ENCODE results near the gene TLR7.

DNA sequence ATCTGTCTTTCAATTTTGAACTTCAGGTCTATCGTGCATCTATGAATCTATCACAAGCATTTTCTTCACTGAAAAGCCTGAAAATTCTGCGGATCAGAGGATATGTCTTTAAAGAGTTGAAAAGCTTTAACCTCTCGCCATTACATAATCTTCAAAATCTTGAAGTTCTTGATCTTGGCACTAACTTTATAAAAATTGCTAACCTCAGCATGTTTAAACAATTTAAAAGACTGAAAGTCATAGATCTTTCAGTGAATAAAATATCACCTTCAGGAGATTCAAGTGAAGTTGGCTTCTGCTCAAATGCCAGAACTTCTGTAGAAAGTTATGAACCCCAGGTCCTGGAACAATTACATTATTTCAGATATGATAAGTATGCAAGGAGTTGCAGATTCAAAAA, 19.7 kb downstream of the TLR7 start:
- TF ChIP-seq POLR2A (IDR thresholded peaks at IDR 0.05; ENCODE audit: low read length) (no peak), KDM5A (IDR thresholded peaks at IDR 0.05) (no peak), BHLHE40 (IDR thresholded peaks at IDR 0.05; ENCODE audit: low read depth, low read length) (no peak), PHF8 (IDR thresholded peaks at IDR 0.05; ENCODE audit: borderline replicate concordance, low read depth) (no peak), POLR2AphosphoS2 (conservative IDR thresholded peaks at IDR 0.05; ENCODE audit: low read length) (no peak), KDM1A (IDR thresholded peaks at IDR 0.05; ENCODE audit: low read depth) (no peak)
- TF ChIP-seq, protein P1, sequence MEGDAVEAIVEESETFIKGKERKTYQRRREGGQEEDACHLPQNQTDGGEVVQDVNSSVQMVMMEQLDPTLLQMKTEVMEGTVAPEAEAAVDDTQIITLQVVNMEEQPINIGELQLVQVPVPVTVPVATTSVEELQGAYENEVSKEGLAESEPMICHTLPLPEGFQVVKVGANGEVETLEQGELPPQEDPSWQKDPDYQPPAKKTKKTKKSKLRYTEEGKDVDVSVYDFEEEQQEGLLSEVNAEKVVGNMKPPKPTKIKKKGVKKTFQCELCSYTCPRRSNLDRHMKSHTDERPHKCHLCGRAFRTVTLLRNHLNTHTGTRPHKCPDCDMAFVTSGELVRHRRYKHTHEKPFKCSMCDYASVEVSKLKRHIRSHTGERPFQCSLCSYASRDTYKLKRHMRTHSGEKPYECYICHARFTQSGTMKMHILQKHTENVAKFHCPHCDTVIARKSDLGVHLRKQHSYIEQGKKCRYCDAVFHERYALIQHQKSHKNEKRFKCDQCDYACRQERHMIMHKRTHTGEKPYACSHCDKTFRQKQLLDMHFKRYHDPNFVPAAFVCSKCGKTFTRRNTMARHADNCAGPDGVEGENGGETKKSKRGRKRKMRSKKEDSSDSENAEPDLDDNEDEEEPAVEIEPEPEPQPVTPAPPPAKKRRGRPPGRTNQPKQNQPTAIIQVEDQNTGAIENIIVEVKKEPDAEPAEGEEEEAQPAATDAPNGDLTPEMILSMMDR (IDR thresholded peaks at IDR 0.05), result no peak
- TF ChIP-seq, protein P2, sequence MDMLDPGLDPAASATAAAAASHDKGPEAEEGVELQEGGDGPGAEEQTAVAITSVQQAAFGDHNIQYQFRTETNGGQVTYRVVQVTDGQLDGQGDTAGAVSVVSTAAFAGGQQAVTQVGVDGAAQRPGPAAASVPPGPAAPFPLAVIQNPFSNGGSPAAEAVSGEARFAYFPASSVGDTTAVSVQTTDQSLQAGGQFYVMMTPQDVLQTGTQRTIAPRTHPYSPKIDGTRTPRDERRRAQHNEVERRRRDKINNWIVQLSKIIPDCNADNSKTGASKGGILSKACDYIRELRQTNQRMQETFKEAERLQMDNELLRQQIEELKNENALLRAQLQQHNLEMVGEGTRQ (IDR thresholded peaks at IDR 0.05), result no peak

All from A549 (cell line).